GM13976 (cell line): Measurements from ENCODE around the gene CMTM8.

Source experiments
- DNase-seq: peaks from one replicate; pipeline ENCODE4 v3.0.0; 2012; ENCODE audit warnings: low spot score
- CTCF ChIP-seq: IDR thresholded peaks from 2 replicates; pipeline ENCODE4 v1.5.1; 2012; ENCODE audit warnings: borderline replicate concordance, mild to moderate bottlenecking; ENCODE audit not compliant: insufficient read depth; ENCODE audit errors: extremely low read depth, missing control alignments, control extremely low read depth
- in situ Hi-C: fragments of 300-500 bp; cut with MboI; formaldehyde crosslinking; loops from one replicate; pipeline ENCODE4 v1.12.0; 2022; ENCODE audit warnings: low sequenced_read_pairs, mixed read lengths, inconsistent platforms; ENCODE audit not compliant: unreplicated experiment

The CMTM8 gene

GRCh38 chr3:32290619-32291018 is 52.1 kb downstream of the CMTM8 start:
- in situ Hi-C loops = no loop called here

GRCh38 chr3:32292085-32292796 is 53.8 kb downstream of the CMTM8 start:
- no peak for DNase-seq
- in situ Hi-C loops = no loop called here
- TF ChIP-seq CTCF = no peak

More at GRCh38 chr3:32290619-32291018, 52.1 kb downstream of the CMTM8 start:
- DNase-seq = no peak
- TF ChIP-seq CTCF = no peak

GRCh38 chr3:32293903-32294302 is 55.4 kb downstream of the CMTM8 start:
- no peak for TF ChIP-seq CTCF
- no peak for DNase-seq
- in situ Hi-C loops = no loop called here

GRCh38 chr3:32296251-32297204 is 58.0 kb downstream of the CMTM8 start:
- peak; percentile 69 for DNase-seq
- in situ Hi-C loops = no loop called here
- TF ChIP-seq CTCF = peak; percentile 86

GRCh38 chr3:32297366-32297765 is 58.9 kb downstream of the CMTM8 start:
- no peak for DNase-seq
- in situ Hi-C loops = no loop called here
- no peak for TF ChIP-seq CTCF

GRCh38 chr3:32301426-32301825 is 62.9 kb downstream of the CMTM8 start:
- no peak for DNase-seq
- in situ Hi-C loops = no loop called here
- no peak for TF ChIP-seq CTCF
